HFF-Myc (cell line): ENCODE results near the gene S100A5.
A peak's percentile ranks its signal among the peaks of the same experiment; 100 is the strongest.

Experiments
- DNase-seq: peaks from one replicate; pipeline ENCODE4 v3.0.0-alpha.2; 2011; ENCODE audit warnings: low read depth; ENCODE audit errors: extremely low read depth
- H3K4me3 ChIP-seq: replicated peaks from 2 replicates; pipeline ENCODE4 v1.5.1; 2011; ENCODE audit warnings: low read depth, mild to moderate bottlenecking, control low read depth, low read length
- CTCF ChIP-seq: IDR thresholded peaks from 2 replicates; pipeline ENCODE4 v1.5.1; 2012; ENCODE audit warnings: mild to moderate bottlenecking, low read depth, low read length, control low read depth; ENCODE audit errors: missing control alignments

S100A5 gene

GRCh38 chr1:153549741-153550397, 9.1 kb upstream of the S100A5 start:
- no peak overlapping the region for H3K4me3 ChIP-seq
- DNase-seq: no peak
- TF ChIP-seq CTCF: no peak

GRCh38 chr1:153548722-153549688, 8.3 kb upstream of the S100A5 start, which contains the start of gene S100A3:
S100A3 (minus strand) TSS chr1:153549258; CDS start chr1:153548485, 773 bp downstream.
- peak; percentile 3 for TF ChIP-seq CTCF
- DNase-seq: no peak
- H3K4me3 ChIP-seq: 0 out of 2 replicates have a peak within 1 kb of the TSS, but pooled peaks have one; percentile 2

GRCh38 chr1:153547560-153548551, 7.1 kb upstream of the S100A5 start:
- H3K4me3 ChIP-seq: peak overlapping the region; percentile 75; the same call in 1 of the 2 replicates
- DNase-seq: no peak
- TF ChIP-seq CTCF: no peak

- peak overlapping the region; percentile 75 for H3K4me3 ChIP-seq
- no peak for DNase-seq
- no peak for TF ChIP-seq CTCF
These were observed 6.2 kb upstream of the S100A5 start for GRCh38 chr1:153546796-153547559.

GRCh38 chr1:153546371-153546770, 5.6 kb upstream of the S100A5 start:
- H3K4me3 ChIP-seq: peak overlapping the region; percentile 75
- no peak for TF ChIP-seq CTCF
- DNase-seq: no peak
